Stimulated activated CD4-positive, alpha-beta T cell treated with anti-CD3 and anti-CD28 coated beads, TNF-alpha, amount 100 ng/mL, for 4 hours (primary cell): Measurements from ENCODE around the gene WNK2.

Source experiments
- DNase-seq, 3 experiments: peaks; one replicate each; pipeline ENCODE4 v3.0.0-alpha.2; 2020; ENCODE audit warnings: low read depth in 3 of 3

The WNK2 gene

GRCh38 chr9:93265972-93266371 is 82.0 kb downstream of the WNK2 start:
- DNase-seq = no peak

GRCh38 chr9:93266521-93267001 is 82.6 kb downstream of the WNK2 start:
- no peak for DNase-seq

- DNase-seq = no peak
Observed at GRCh38 chr9:93267091-93267541, 83.2 kb downstream of the WNK2 start.

- no peak for DNase-seq
Observed at GRCh38 chr9:93267681-93268505, 84.0 kb downstream of the WNK2 start.

GRCh38 chr9:93268551-93269314 is 84.8 kb downstream of the WNK2 start:
- DNase-seq = peak in 2 of 3 experiments; percentile 25 to 26

- DNase-seq = no peak
Observed at GRCh38 chr9:93270976-93271375, 87.0 kb downstream of the WNK2 start.

GRCh38 chr9:93276973-93277372 is 93.0 kb downstream of the WNK2 start:
- no peak for DNase-seq

- DNase-seq = no peak
Observed at GRCh38 chr9:93278144-93278543, 94.2 kb downstream of the WNK2 start.

- DNase-seq = no peak
Observed at GRCh38 chr9:93280661-93281259, 96.8 kb downstream of the WNK2 start.

GRCh38 chr9:93286252-93287188 is 102.6 kb downstream of the WNK2 start:
- no peak for DNase-seq

- no peak for DNase-seq
Observed at GRCh38 chr9:93287189-93287552, 103.2 kb downstream of the WNK2 start.

- no peak for DNase-seq
Observed at GRCh38 chr9:93287593-93287992, 103.7 kb downstream of the WNK2 start.

- no peak for DNase-seq
Observed at GRCh38 chr9:93288341-93288740, 104.4 kb downstream of the WNK2 start.

GRCh38 chr9:93288891-93289883 is 105.2 kb downstream of the WNK2 start:
- no peak for DNase-seq

GRCh38 chr9:93290495-93291434 is 106.8 kb downstream of the WNK2 start:
- no peak for DNase-seq

- no peak for DNase-seq
Observed at GRCh38 chr9:93291536-93292287, 107.8 kb downstream of the WNK2 start.

- no peak for DNase-seq
Observed at GRCh38 chr9:93292288-93292615, 108.3 kb downstream of the WNK2 start.

GRCh38 chr9:93292664-93293328 is 108.9 kb downstream of the WNK2 start:
- no peak for DNase-seq
